ENCODE measurements around the gene ADGRB2.

ADGRB2 gene

DNA sequence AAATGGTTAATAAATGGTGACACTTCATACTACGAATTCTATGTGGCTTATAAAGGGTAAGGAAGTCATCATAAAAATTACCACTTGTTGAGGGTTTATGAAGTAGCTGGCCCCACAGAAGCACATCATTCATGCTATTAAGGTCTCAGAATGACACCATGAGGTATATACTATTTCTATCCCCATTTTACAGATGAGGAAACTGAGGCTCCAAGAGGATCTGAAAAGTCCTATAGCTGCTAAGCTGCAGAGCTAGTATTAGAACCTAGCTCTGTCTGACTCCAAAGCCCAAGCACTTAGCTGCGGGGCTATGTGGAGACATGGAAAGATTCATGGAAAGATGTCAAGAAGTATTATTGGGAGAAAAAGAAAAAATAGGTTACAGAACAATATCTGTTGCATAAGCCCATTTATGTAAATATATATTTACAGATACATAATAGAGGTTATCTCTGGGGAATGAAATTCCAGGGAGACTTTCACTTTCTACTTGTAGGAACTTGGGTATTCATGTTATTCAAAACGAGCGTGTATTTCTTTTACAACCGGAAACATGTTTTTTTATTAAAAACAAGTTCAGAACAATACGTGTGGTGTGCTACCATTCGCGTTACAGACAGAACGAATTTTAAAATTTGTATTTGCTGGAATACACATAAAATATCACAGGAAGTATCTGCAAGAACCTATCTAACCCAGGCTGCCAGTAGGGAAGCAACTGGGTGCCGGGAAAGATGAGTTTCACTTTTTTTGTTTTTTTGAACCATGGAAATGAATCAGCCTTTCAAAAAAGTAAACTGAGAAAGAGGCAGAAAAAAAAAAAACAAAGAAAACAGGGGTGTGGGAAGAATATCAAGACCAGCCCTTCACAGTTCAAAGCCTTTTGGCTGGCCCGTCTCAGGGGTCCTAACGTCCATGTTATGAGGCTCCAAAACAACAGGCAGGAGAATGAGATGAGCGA is 38.3 kb upstream of the ADGRB2 start:
- peaks cover 0 to 12% (median 0%) of the 10 kb centered on the region in 3 experiments for H3K27me3 ChIP-seq (ENCODE audit: control insufficient read depth in 3 of 3, insufficient read depth in 3 of 3, low read depth in 1 of 3, low read length in 3 of 3)

DNA sequence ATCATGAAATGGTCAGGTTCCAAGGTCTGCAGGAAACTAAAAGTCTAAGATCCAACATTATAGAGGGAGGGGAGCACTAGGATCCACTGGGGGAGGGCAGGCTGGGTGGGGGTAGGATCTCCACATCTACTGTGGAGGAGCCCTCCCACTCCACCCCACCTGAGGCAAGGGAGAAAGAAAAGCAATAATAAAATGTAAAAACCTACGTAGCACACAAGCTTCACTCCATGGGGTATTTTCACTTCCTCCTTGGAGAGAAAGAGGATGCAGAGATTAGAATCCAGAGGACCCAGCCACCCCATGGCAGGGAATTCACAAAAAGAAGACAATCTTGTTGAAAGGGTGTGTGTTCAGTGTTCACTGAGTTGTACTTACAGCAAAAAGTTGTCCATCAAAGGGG is 37.3 kb upstream of the ADGRB2 start:
- WGBS, 2 donors (ENCODE audit: extremely low coverage in 2 of 2, insufficient read length in 2 of 2, insufficient replicate concordance in 1 of 2) = no CpG with 5 or more reads among the region's 1 CpG
- H3K14ac ChIP-seq (ENCODE audit: low read length) = no peak overlapping the region
- H2BK12ac ChIP-seq (ENCODE audit: low read length) = no peak overlapping the region
- H2AFZ ChIP-seq (ENCODE audit: low read length) = no peak overlapping the region
- peaks cover 0 to 15% (median 0%) of the 10 kb centered on the region in 3 experiments for H3K27me3 ChIP-seq (ENCODE audit: control insufficient read depth in 3 of 3, insufficient read depth in 3 of 3, low read depth in 1 of 3, low read length in 3 of 3)
- H3K9ac ChIP-seq (ENCODE audit: low read depth, low read length, poor library complexity) = no peak overlapping the region
- H3K79me1 ChIP-seq (ENCODE audit: low read depth, low read length) = no peaks in the 10 kb centered on the region
- no peak overlapping the region for H3K4me2 ChIP-seq (ENCODE audit: insufficient read depth, low read length, poor library complexity, severe bottlenecking)
- no peak overlapping the region for H3K4ac ChIP-seq (ENCODE audit: low read length)
- no peak overlapping the region for H3K4me3 ChIP-seq (ENCODE audit: low read length in 2 of 2)
- H2BK15ac ChIP-seq (ENCODE audit: low read length) = no peak overlapping the region
- no peak overlapping the region for H4K8ac ChIP-seq (ENCODE audit: low read depth, low read length)
- no peak for DNase-seq (ENCODE audit: low spot score)
- H3K36me3 ChIP-seq (replicated peaks in 1 of 2; ENCODE audit: control insufficient read depth in 2 of 2, insufficient read depth in 2 of 2, low read length in 2 of 2) = no peaks in the 10 kb centered on the region
- no peak overlapping the region for H3K27ac ChIP-seq (replicated peaks; ENCODE audit: low read length)
- H2BK120ac ChIP-seq (ENCODE audit: low read depth, low read length) = no peak overlapping the region
- no peaks in the 10 kb centered on the region for H3K9me3 ChIP-seq (replicated peaks in 1 of 2; ENCODE audit: control insufficient read depth in 2 of 2, insufficient read depth in 1 of 2, low read depth in 1 of 2, low read length in 2 of 2)
- H2BK5ac ChIP-seq (ENCODE audit: low read length) = no peak overlapping the region
- H4K91ac ChIP-seq (ENCODE audit: low read depth, low read length, poor library complexity) = no peak overlapping the region
- H2AK5ac ChIP-seq (ENCODE audit: low read depth, low read length) = no peak overlapping the region
- no peak overlapping the region for H3K18ac ChIP-seq (ENCODE audit: low read length)
- H3K4me1 ChIP-seq (ENCODE audit: control insufficient read depth in 2 of 2, insufficient read depth in 1 of 2, low read depth in 1 of 2, low read length in 2 of 2) = peaks cover 22 to 29% of the 10 kb centered on the region in 2 donors
- no peak overlapping the region for H3K23ac ChIP-seq (ENCODE audit: low read depth, low read length, poor library complexity)

More for the DNA sequence above, 38.3 kb upstream of the ADGRB2 start:
- Histone ChIP-seq H4K91ac (ENCODE audit: low read depth, low read length, poor library complexity) (no peak overlapping the region), H3K14ac (ENCODE audit: low read length) (no peak overlapping the region), H3K23ac (ENCODE audit: low read depth, low read length, poor library complexity) (no peak overlapping the region), H2BK5ac (ENCODE audit: low read length) (no peak overlapping the region), H3K9me3 (replicated peaks in 1 of 2; ENCODE audit: control insufficient read depth in 2 of 2, insufficient read depth in 1 of 2, low read depth in 1 of 2, low read length in 2 of 2) (no peaks in the 10 kb centered on the region), H3K4me1 (ENCODE audit: control insufficient read depth in 2 of 2, insufficient read depth in 1 of 2, low read depth in 1 of 2, low read length in 2 of 2) (peaks cover 22 to 26% of the 10 kb centered on the region in 2 donors), H2AFZ (ENCODE audit: low read length) (peak overlapping the region; percentile 66), H2BK12ac (ENCODE audit: low read length) (no peak overlapping the region), H3K9ac (ENCODE audit: low read depth, low read length, poor library complexity) (no peak overlapping the region), H3K4me2 (ENCODE audit: insufficient read depth, low read length, poor library complexity, severe bottlenecking) (no peak overlapping the region), H3K18ac (ENCODE audit: low read length) (no peak overlapping the region), H2BK15ac (ENCODE audit: low read length) (no peak overlapping the region), H3K79me1 (ENCODE audit: low read depth, low read length) (no peaks in the 10 kb centered on the region), H2AK5ac (ENCODE audit: low read depth, low read length) (no peak overlapping the region), H3K4me3 (ENCODE audit: low read length in 2 of 2) (no peak overlapping the region), H3K4ac (ENCODE audit: low read length) (no peak overlapping the region), H4K8ac (ENCODE audit: low read depth, low read length) (no peak overlapping the region), H3K27ac (replicated peaks; ENCODE audit: low read length) (no peak overlapping the region), H2BK120ac (ENCODE audit: low read depth, low read length) (no peak overlapping the region), H3K36me3 (replicated peaks in 1 of 2; ENCODE audit: control insufficient read depth in 2 of 2, insufficient read depth in 2 of 2, low read length in 2 of 2) (no peaks in the 10 kb centered on the region)
- DNase-seq (ENCODE audit: low spot score) = no peak
- no CpG with 5 or more reads among the region's 13 CpGs for WGBS, 2 donors (ENCODE audit: extremely low coverage in 2 of 2, insufficient read length in 2 of 2, insufficient replicate concordance in 1 of 2)

DNA sequence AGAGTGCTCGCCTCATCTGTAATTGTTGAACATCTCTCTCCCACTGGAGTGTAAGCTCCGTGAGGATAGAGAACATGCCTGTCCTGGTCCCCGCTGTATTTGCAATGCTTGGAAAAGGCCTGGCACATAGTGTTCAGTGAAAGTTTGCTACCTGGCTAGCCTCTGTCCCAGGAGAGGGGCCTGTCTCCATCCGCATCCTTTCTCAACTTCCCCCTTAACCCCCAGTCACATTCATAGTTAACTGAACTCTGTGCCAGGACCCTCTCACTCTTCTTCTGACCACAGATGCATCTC is 36.5 kb upstream of the ADGRB2 start:
- Histone ChIP-seq H3K4me1 (ENCODE audit: control insufficient read depth in 2 of 2, insufficient read depth in 1 of 2, low read depth in 1 of 2, low read length in 2 of 2) (peaks cover 22 to 29% of the 10 kb centered on the region in 2 donors), H3K4me2 (ENCODE audit: insufficient read depth, low read length, poor library complexity, severe bottlenecking) (no peak overlapping the region), H3K9ac (ENCODE audit: low read depth, low read length, poor library complexity) (no peak overlapping the region), H3K18ac (ENCODE audit: low read length) (peak overlapping the region; percentile 3), H3K79me1 (ENCODE audit: low read depth, low read length) (no peaks in the 10 kb centered on the region), H2BK15ac (ENCODE audit: low read length) (no peak overlapping the region), H2BK5ac (ENCODE audit: low read length) (no peak overlapping the region), H4K91ac (ENCODE audit: low read depth, low read length, poor library complexity) (no peak overlapping the region), H2AK5ac (ENCODE audit: low read depth, low read length) (no peak overlapping the region), H2AFZ (ENCODE audit: low read length) (no peak overlapping the region), H4K8ac (ENCODE audit: low read depth, low read length) (no peak overlapping the region), H2BK120ac (ENCODE audit: low read depth, low read length) (no peak overlapping the region), H3K23ac (ENCODE audit: low read depth, low read length, poor library complexity) (no peak overlapping the region), H2BK12ac (ENCODE audit: low read length) (no peak overlapping the region), H3K4me3 (ENCODE audit: low read length in 2 of 2) (no peak overlapping the region), H3K36me3 (replicated peaks in 1 of 2; ENCODE audit: control insufficient read depth in 2 of 2, insufficient read depth in 2 of 2, low read length in 2 of 2) (no peaks in the 10 kb centered on the region), H3K27ac (replicated peaks; ENCODE audit: low read length) (no peak overlapping the region), H3K27me3 (ENCODE audit: control insufficient read depth in 3 of 3, insufficient read depth in 3 of 3, low read depth in 1 of 3, low read length in 3 of 3) (peaks cover 0 to 22% (median 0%) of the 10 kb centered on the region in 3 experiments), H3K4ac (ENCODE audit: low read length) (no peak overlapping the region), H3K9me3 (replicated peaks in 1 of 2; ENCODE audit: control insufficient read depth in 2 of 2, insufficient read depth in 1 of 2, low read depth in 1 of 2, low read length in 2 of 2) (no peaks in the 10 kb centered on the region), H3K14ac (ENCODE audit: low read length) (no peak overlapping the region)
- no CpG with 5 or more reads among the region's 4 CpGs for WGBS, 2 donors (ENCODE audit: extremely low coverage in 2 of 2, insufficient read length in 2 of 2, insufficient replicate concordance in 1 of 2)
- no peak for DNase-seq (ENCODE audit: low spot score)

DNA sequence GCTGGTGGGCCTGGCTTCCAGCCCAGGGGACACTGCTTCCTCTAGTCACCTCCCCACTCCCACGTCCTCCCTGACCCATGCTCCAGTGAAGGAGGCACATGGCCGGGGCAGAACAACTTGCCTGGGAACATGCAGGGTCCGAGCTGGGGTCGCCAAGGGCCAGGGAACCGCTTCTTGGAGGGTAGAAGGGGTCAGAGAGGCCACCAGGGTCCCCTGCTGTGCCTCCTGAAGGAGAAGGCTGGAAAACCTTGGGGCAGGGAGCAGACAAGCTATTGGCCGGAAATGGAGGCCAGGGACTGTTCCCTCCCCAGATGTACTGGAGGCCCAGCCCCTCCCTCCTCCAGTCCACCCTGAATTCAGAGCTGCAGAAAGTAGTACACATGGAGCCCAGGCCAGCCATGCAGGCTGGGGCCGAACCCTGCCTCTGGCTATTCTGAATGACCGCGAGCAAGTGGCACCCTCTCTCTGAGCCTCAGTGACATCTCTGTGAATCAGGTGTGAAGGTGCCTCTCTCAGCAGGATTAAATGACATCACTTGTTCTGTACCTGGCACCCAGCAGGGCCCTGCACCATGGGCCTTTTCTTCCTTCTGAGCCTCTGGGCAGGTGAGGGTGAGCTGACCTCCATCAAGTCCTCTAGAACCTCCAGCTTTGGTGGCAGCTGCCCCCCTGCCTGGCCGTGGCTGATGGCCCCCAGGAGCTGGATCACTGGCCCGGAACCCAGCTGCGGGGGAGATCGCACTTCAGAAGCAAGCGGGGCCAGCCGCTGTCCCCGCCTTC is 35.9 kb upstream of the ADGRB2 start:
- WGBS, 2 donors (ENCODE audit: extremely low coverage in 2 of 2, insufficient read length in 2 of 2, insufficient replicate concordance in 1 of 2) = no CpG with 5 or more reads among the region's 16 CpGs
- no peak for DNase-seq (ENCODE audit: low spot score)
- no peaks in the 10 kb centered on the region for H3K79me1 ChIP-seq (ENCODE audit: low read depth, low read length)

More for the DNA sequence above, 35.9 kb upstream of the ADGRB2 start:
- peak overlapping the region; percentile 71 for H2AFZ ChIP-seq (ENCODE audit: low read length)
- H3K4me3 ChIP-seq (ENCODE audit: low read length in 2 of 2) = no peak overlapping the region
- H3K27me3 ChIP-seq (ENCODE audit: control insufficient read depth in 3 of 3, insufficient read depth in 3 of 3, low read depth in 1 of 3, low read length in 3 of 3) = peaks cover 0 to 24% (median 0%) of the 10 kb centered on the region in 3 experiments
- no peaks in the 10 kb centered on the region for H3K36me3 ChIP-seq (replicated peaks in 1 of 2; ENCODE audit: control insufficient read depth in 2 of 2, insufficient read depth in 2 of 2, low read length in 2 of 2)
- H3K23ac ChIP-seq (ENCODE audit: low read depth, low read length, poor library complexity) = no peak overlapping the region
- no peak overlapping the region for H2AK5ac ChIP-seq (ENCODE audit: low read depth, low read length)
- H3K14ac ChIP-seq (ENCODE audit: low read length) = peak overlapping the region; percentile 72
- H3K27ac ChIP-seq (replicated peaks; ENCODE audit: low read length) = no peak overlapping the region
- no peak overlapping the region for H4K91ac ChIP-seq (ENCODE audit: low read depth, low read length, poor library complexity)
- peak overlapping the region; percentile 20 for H4K8ac ChIP-seq (ENCODE audit: low read depth, low read length)
- H3K4me1 ChIP-seq (ENCODE audit: control insufficient read depth in 2 of 2, insufficient read depth in 1 of 2, low read depth in 1 of 2, low read length in 2 of 2) = peaks cover 22 to 29% of the 10 kb centered on the region in 2 donors
- H2BK12ac ChIP-seq (ENCODE audit: low read length) = no peak overlapping the region
- no peak overlapping the region for H2BK120ac ChIP-seq (ENCODE audit: low read depth, low read length)
- peak overlapping the region; percentile 67 for H3K18ac ChIP-seq (ENCODE audit: low read length)
- H3K4me2 ChIP-seq (ENCODE audit: insufficient read depth, low read length, poor library complexity, severe bottlenecking) = no peak overlapping the region
- H3K9me3 ChIP-seq (replicated peaks in 1 of 2; ENCODE audit: control insufficient read depth in 2 of 2, insufficient read depth in 1 of 2, low read depth in 1 of 2, low read length in 2 of 2) = no peaks in the 10 kb centered on the region
- no peak overlapping the region for H3K9ac ChIP-seq (ENCODE audit: low read depth, low read length, poor library complexity)
- H3K4ac ChIP-seq (ENCODE audit: low read length) = no peak overlapping the region
- peak overlapping the region; percentile 22 for H2BK15ac ChIP-seq (ENCODE audit: low read length)
- H2BK5ac ChIP-seq (ENCODE audit: low read length) = no peak overlapping the region

All from neuronal stem cell (in vitro differentiated cells).